MM.1S (cell line): ENCODE measurements around the gene LRRC8C.

Source experiments
- DNase-seq: peaks from one replicate; pipeline ENCODE4 v3.0.0-alpha.2; 2015
- H2AFZ ChIP-seq: fragments of 300-600 bp; sonication (generic); 2 replicates; pipeline ENCODE4 v1.6.0; 2016; ENCODE audit warnings: antibody characterized with exemption, low read length
- H3F3A ChIP-seq: fragments of 300-600 bp; sonication (generic); 2 replicates; pipeline ENCODE4 v1.6.1; 2016; ENCODE audit warnings: mild to moderate bottlenecking, antibody characterized with exemption, low read length, moderate library complexity, mixed read lengths; ENCODE audit not compliant: insufficient read depth
- H3K27ac ChIP-seq: fragments of 300-600 bp; sonication (generic); 2 replicates; pipeline ENCODE4 v1.5.1; 2016; ENCODE audit warnings: mild to moderate bottlenecking, low read length
- H3K27me3 ChIP-seq: fragments of 300-600 bp; sonication (generic); replicated peaks from 2 replicates; pipeline ENCODE4 v1.6.0; 2016; ENCODE audit warnings: low read length; ENCODE audit not compliant: insufficient read depth
- H3K36me3 ChIP-seq: fragments of 300-600 bp; sonication (generic); replicated peaks from 2 replicates; pipeline ENCODE4 v1.6.1; 2016; ENCODE audit warnings: mild to moderate bottlenecking, low read length, mixed read lengths; ENCODE audit not compliant: insufficient read depth
- H3K4me1 ChIP-seq: fragments of 300-600 bp; sonication (generic); 2 replicates; pipeline ENCODE4 v1.6.1; 2016; ENCODE audit warnings: low read length, mixed read lengths
- H3K4me2 ChIP-seq: fragments of 300-600 bp; sonication (generic); 2 replicates; pipeline ENCODE4 v1.6.0; 2016; ENCODE audit warnings: low read depth, low read length
- H3K4me3 ChIP-seq: fragments of 300-600 bp; sonication (generic); 2 replicates; pipeline ENCODE4 v1.5.1; 2016; ENCODE audit warnings: low read length, mixed read lengths
- H3K79me2 ChIP-seq: fragments of 300-600 bp; sonication (generic); 2 replicates; pipeline ENCODE4 v1.6.1; 2016; ENCODE audit warnings: mixed run types, low read length, mixed read lengths
- H3K9ac ChIP-seq: fragments of 300-600 bp; sonication (generic); 2 replicates; pipeline ENCODE4 v1.6.1; 2016; ENCODE audit warnings: low read length, mixed read lengths
- H3K9me2 ChIP-seq: fragments of 300-600 bp; sonication (generic); replicated peaks from 2 replicates; pipeline ENCODE4 v1.6.1; 2016; ENCODE audit warnings: mild to moderate bottlenecking, low read length, mixed read lengths; ENCODE audit not compliant: insufficient read depth
- H3K9me3 ChIP-seq: fragments of 300-600 bp; sonication (generic); replicated peaks from 2 replicates; pipeline ENCODE4 v1.6.1; 2016; ENCODE audit warnings: mild to moderate bottlenecking, low read length, mixed read lengths; ENCODE audit not compliant: insufficient read depth
- H4K20me1 ChIP-seq: fragments of 300-600 bp; sonication (generic); 2 replicates; pipeline ENCODE4 v1.6.1; 2016; ENCODE audit warnings: mild to moderate bottlenecking, low read length, moderate library complexity, mixed read lengths; ENCODE audit not compliant: insufficient read depth
- EZH2 ChIP-seq: fragments of 300-600 bp; sonication (generic); optimal IDR thresholded peaks from 2 replicates; pipeline ENCODE3; 2017; ENCODE audit warnings: low read depth, mild to moderate bottlenecking, antibody characterized with exemption, low read length, mixed read lengths
- EZH2phosphoT487 ChIP-seq: fragments of 300-600 bp; sonication (generic); IDR thresholded peaks from 2 replicates; pipeline ENCODE4 v1.6.1; 2018; ENCODE audit warnings: antibody characterized with exemption, low read length
- TF ChIP-seq, protein P1 (sequence below): fragments of 300-600 bp; sonication (generic); IDR thresholded peaks from 2 replicates; pipeline ENCODE4 v1.5.1; 2016; ENCODE audit warnings: antibody characterized with exemption, low read length, mixed read lengths

The LRRC8C gene

DNA sequence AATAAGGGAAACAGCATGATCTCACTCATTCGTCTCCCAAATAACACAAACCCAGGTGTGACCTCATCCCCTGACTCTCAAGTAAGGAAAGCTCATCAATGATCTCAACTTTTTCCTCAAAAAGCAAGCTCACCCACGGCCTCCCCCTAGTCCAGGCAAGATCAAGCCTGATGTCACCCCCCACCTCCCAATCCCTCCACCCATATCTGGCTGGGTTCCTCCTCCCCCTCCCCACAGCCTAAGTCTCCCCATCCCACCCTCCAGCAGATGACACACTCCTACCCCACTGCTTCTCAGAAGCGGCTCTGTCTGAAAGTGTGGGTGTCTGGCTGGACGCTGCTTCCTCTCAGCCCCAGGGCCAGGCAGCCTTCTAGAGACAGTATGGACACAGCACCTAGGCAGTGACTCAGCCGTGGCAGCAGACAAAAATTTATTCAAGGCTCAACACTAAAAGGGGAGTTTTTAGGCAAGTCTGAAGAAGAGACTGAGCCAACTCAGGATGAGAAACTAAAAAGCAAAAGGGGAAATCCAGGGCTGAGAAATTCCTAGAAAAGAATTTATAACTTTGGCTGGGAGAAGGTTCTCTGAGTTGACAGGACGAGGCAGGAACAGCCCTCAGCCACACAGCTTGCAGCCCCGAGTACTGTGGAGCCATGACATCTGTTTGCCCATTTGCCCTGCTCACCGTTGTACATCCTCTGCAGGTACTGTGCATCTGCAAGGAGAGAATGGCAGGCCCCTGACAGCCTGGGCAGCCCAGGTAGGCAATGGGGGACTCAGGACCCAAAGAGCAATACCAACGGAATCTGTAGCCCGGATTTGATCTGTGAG is 106.3 kb downstream of the LRRC8C start:
- H3K36me3 ChIP-seq = no peaks in the 10 kb centered on the region
- H3F3A ChIP-seq = no peaks in the 10 kb centered on the region
- H4K20me1 ChIP-seq = no peaks in the 10 kb centered on the region
- no peaks in the 10 kb centered on the region for H3K9me2 ChIP-seq
- no peak overlapping the region for H3K27ac ChIP-seq
- no peaks in the 10 kb centered on the region for H3K4me1 ChIP-seq
- no peak for DNase-seq
- H3K27me3 ChIP-seq = no peaks in the 10 kb centered on the region
- TF ChIP-seq, protein P1, sequence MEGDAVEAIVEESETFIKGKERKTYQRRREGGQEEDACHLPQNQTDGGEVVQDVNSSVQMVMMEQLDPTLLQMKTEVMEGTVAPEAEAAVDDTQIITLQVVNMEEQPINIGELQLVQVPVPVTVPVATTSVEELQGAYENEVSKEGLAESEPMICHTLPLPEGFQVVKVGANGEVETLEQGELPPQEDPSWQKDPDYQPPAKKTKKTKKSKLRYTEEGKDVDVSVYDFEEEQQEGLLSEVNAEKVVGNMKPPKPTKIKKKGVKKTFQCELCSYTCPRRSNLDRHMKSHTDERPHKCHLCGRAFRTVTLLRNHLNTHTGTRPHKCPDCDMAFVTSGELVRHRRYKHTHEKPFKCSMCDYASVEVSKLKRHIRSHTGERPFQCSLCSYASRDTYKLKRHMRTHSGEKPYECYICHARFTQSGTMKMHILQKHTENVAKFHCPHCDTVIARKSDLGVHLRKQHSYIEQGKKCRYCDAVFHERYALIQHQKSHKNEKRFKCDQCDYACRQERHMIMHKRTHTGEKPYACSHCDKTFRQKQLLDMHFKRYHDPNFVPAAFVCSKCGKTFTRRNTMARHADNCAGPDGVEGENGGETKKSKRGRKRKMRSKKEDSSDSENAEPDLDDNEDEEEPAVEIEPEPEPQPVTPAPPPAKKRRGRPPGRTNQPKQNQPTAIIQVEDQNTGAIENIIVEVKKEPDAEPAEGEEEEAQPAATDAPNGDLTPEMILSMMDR = no peak
- no peak for TF ChIP-seq EZH2
- TF ChIP-seq EZH2phosphoT487 = no peak
- H3K9me3 ChIP-seq = no peaks in the 10 kb centered on the region
- H3K4me2 ChIP-seq = no peak overlapping the region
- H3K4me3 ChIP-seq = no peak overlapping the region
- no peak overlapping the region for H2AFZ ChIP-seq
- no peak overlapping the region for H3K9ac ChIP-seq
- no peaks in the 10 kb centered on the region for H3K79me2 ChIP-seq

DNA sequence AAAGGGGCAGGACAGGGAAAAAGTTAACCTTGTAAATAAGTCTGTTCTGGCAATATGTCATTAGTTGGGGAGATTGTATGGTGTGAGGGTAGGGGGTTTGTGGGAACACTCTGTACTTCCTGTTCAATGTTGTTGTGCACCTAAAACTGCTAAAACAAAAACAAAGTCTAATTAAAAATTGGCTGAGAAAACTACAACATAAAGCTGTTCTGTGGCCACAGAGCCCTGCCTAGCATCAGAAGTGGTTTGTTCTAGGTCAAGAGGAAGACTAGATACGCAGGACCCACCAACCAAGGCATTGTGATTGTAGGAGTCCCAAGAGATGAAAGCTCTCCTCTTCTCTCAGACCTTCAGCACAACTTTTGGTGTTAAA is 106.9 kb downstream of the LRRC8C start:
- Histone ChIP-seq H3K36me3 (no peaks in the 10 kb centered on the region), H3K4me3 (no peak overlapping the region), H4K20me1 (no peaks in the 10 kb centered on the region), H2AFZ (no peak overlapping the region), H3K9me2 (no peaks in the 10 kb centered on the region), H3K27me3 (no peaks in the 10 kb centered on the region), H3K4me1 (no peaks in the 10 kb centered on the region), H3K9me3 (no peaks in the 10 kb centered on the region), H3K79me2 (no peaks in the 10 kb centered on the region), H3K9ac (no peak overlapping the region), H3K27ac (no peak overlapping the region), H3F3A (no peaks in the 10 kb centered on the region), H3K4me2 (no peak overlapping the region)
- DNase-seq = no peak
- TF ChIP-seq, protein P1 = no peak
- TF ChIP-seq EZH2phosphoT487 = no peak
- TF ChIP-seq EZH2 = no peak

DNA sequence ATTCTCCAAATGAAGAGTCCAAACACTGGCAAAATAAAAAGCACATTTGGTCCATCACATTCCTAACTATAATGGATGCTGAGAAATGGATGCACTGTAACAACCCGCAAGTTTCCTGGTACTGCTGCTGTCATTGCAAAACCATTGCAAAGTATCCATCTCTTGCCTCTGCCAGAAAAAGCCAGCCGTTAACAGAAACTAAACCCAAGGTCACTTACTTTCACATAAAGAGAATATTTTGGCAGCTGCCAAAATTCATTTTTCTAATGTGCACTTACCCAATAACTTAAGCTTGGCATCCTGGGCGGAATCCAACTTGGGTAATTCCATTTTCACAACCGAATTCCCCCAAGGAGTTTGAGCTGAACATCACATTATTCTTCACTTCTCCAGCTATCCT is 110.9 kb downstream of the LRRC8C start:
- DNase-seq = no peak
- Histone ChIP-seq H3K9me2 (no peaks in the 10 kb centered on the region), H4K20me1 (no peaks in the 10 kb centered on the region), H3K4me3 (no peak overlapping the region), H3K79me2 (no peaks in the 10 kb centered on the region), H3K27ac (no peak overlapping the region), H3K4me2 (no peak overlapping the region), H2AFZ (no peak overlapping the region), H3K4me1 (no peaks in the 10 kb centered on the region), H3K9me3 (no peaks in the 10 kb centered on the region), H3K27me3 (no peaks in the 10 kb centered on the region), H3F3A (no peaks in the 10 kb centered on the region), H3K9ac (no peak overlapping the region), H3K36me3 (no peaks in the 10 kb centered on the region)
- TF ChIP-seq EZH2phosphoT487 = no peak
- no peak for TF ChIP-seq EZH2
- TF ChIP-seq, protein P1 = no peak
